ENCODE results near the gene KCNE1.

Gene KCNE1

GRCh38 chr21:34535886-34536285, 23.9 kb upstream of the KCNE1 start:
- DNase-seq (ENCODE audit: low read depth in 2 of 2): no peak

- DNase-seq (ENCODE audit: low read depth in 2 of 2): no peak
These were observed 22.5 kb upstream of the KCNE1 start for GRCh38 chr21:34534522-34534921.

- no peak for DNase-seq (ENCODE audit: low read depth in 2 of 2)
These were observed 21.9 kb upstream of the KCNE1 start for GRCh38 chr21:34533938-34534337.

- DNase-seq (ENCODE audit: low read depth in 2 of 2): no peak
These were observed 19.4 kb upstream of the KCNE1 start for GRCh38 chr21:34531399-34531798.

- DNase-seq (ENCODE audit: low read depth in 2 of 2): no peak
These were observed 18.3 kb upstream of the KCNE1 start for GRCh38 chr21:34530261-34530660.

GRCh38 chr21:34528131-34528561, 16.1 kb upstream of the KCNE1 start:
- DNase-seq (ENCODE audit: low read depth in 2 of 2): no peak

- no peak for DNase-seq (ENCODE audit: low read depth in 2 of 2)
These were observed 14.7 kb upstream of the KCNE1 start for GRCh38 chr21:34526618-34527290.

GRCh38 chr21:34526241-34526617, 14.2 kb upstream of the KCNE1 start:
- DNase-seq (ENCODE audit: low read depth in 2 of 2): no peak

- no peak for DNase-seq (ENCODE audit: low read depth in 2 of 2)
These were observed 12.9 kb upstream of the KCNE1 start for GRCh38 chr21:34524646-34525601.

GRCh38 chr21:34523019-34523555, 11.1 kb upstream of the KCNE1 start:
- DNase-seq (ENCODE audit: low read depth in 2 of 2): no peak

GRCh38 chr21:34522284-34522683, 10.3 kb upstream of the KCNE1 start:
- DNase-seq (ENCODE audit: low read depth in 2 of 2): no peak

GRCh38 chr21:34521561-34521960, 9.6 kb upstream of the KCNE1 start:
- no peak for DNase-seq (ENCODE audit: low read depth in 2 of 2)

GRCh38 chr21:34520764-34521508, 8.9 kb upstream of the KCNE1 start:
- no peak for DNase-seq (ENCODE audit: low read depth in 2 of 2)

- DNase-seq (ENCODE audit: low read depth in 2 of 2): no peak
These were observed 8.3 kb upstream of the KCNE1 start for GRCh38 chr21:34520281-34520680.

- DNase-seq (ENCODE audit: low read depth in 2 of 2): no peak
These were observed 7.7 kb upstream of the KCNE1 start for GRCh38 chr21:34519694-34520093.

GRCh38 chr21:34519016-34519415, 7.0 kb upstream of the KCNE1 start:
- no peak for DNase-seq (ENCODE audit: low read depth in 2 of 2)

GRCh38 chr21:34518301-34518700, 6.3 kb upstream of the KCNE1 start:
- DNase-seq (ENCODE audit: low read depth in 2 of 2): no peak

GRCh38 chr21:34517491-34518245, 5.7 kb upstream of the KCNE1 start:
- DNase-seq (ENCODE audit: low read depth in 2 of 2): no peak

GRCh38 chr21:34517039-34517438, 5.0 kb upstream of the KCNE1 start:
- DNase-seq (ENCODE audit: low read depth in 2 of 2): no peak

GRCh38 chr21:34514576-34515115, 2.6 kb upstream of the KCNE1 start:
- no peak for DNase-seq (ENCODE audit: low read depth in 2 of 2)

- no peak for DNase-seq (ENCODE audit: low read depth in 2 of 2)
These were observed 1.2 kb upstream of the KCNE1 start for GRCh38 chr21:34513129-34513675.
